Measurements from ENCODE around the gene OSTC. TPM values are rescaled to one million over a fixed set of nuclear protein-coding genes. Genes with fewer than 3 reads are reported as not detected.

Gene OSTC
- total and polyA plus RNA-seq, 9 of the 15 experiments (the other 6 are each of a cell fraction or from before 2014, with no cell fraction given), result 112 to 966 (median 235) TPM

GRCh38 chr4:108620101-108620932, 30.1 kb upstream of the OSTC start, which contains the start of gene RPL34 (continued):
- TF ChIP-seq BCL6 (CRISPR knock-in tag; IDR thresholded peaks at IDR 0.05) (no peak), CEBPB (tag; IDR thresholded peaks at IDR 0.05) (peak; percentile 94), VEZF1 (CRISPR knock-in tag; IDR thresholded peaks at IDR 0.05) (peak; percentile 48; the same call in 1 of the 2 replicates), ID3 (CRISPR knock-in tag; IDR thresholded peaks at IDR 0.05) (no peak), ID3 (tag; IDR thresholded peaks at IDR 0.05) (no peak), ZNF431 (CRISPR knock-in tag; IDR thresholded peaks at IDR 0.05) (no peak), RFX7 (CRISPR knock-in tag; IDR thresholded peaks at IDR 0.05) (no peak), RFX1 (IDR thresholded peaks at IDR 0.05) (peak; percentile 84), ZNF511 (CRISPR knock-in tag; IDR thresholded peaks at IDR 0.05) (peak; percentile 80; the same call in 1 of the 2 replicates), NFATC3 (IDR thresholded peaks at IDR 0.05) (no peak), SMC3 (conservative IDR thresholded peaks at IDR 0.05; ENCODE audit: insufficient read depth, low read depth, low read length) (no peak), NKRF (IDR thresholded peaks at IDR 0.05; ENCODE audit: borderline replicate concordance) (peak; percentile 84), NRF1 (conservative IDR thresholded peaks at IDR 0.05 in 1 of 2, IDR thresholded peaks at IDR 0.05 in 1 of 2) (peak; percentile 88 to 90), HINFP (tag; conservative IDR thresholded peaks at IDR 0.05; ENCODE audit: low read depth) (no peak), BCLAF1 (IDR thresholded peaks at IDR 0.05; ENCODE audit: borderline replicate concordance in 1 of 2, control insufficient read depth in 1 of 2, low read depth in 2 of 2, low read length in 1 of 2) (0 out of 4 replicates have a peak, but pooled peaks of 1 of the 2 experiments have one; percentile 67), MEF2A (IDR thresholded peaks at IDR 0.05; ENCODE audit: control insufficient read depth, low read depth, low read length) (no peak), ZNF57 (CRISPR knock-in tag; IDR thresholded peaks at IDR 0.05) (no peak)
